CD14-positive monocyte (primary cell): ENCODE results near the gene LUC7L. TPM values are rescaled to one million over a fixed set of nuclear protein-coding genes. Genes with fewer than 3 reads are reported as not detected.
A peak's percentile ranks its signal among the peaks of the same experiment; 100 is the strongest.
"Not testable (repeated sequence)": the region's sequence is repeated elsewhere in the genome, so short reads cannot be mapped to it uniquely, and the experiment has no call there.

Source experiments
- DNase-seq, 3 donors: peaks; one replicate each; pipeline ENCODE4 v3.0.0-alpha.2; 2011 to 2022
- H2AFZ ChIP-seq: 2 replicates; pipeline ENCODE4 v1.6.0; 2012; ENCODE audit warnings: mild to moderate bottlenecking, low read depth, low read length, inconsistent platforms; ENCODE audit not compliant: insufficient read depth, poor library complexity, severe bottlenecking
- H3K27ac ChIP-seq, 2 donors: 1 replicate in 1 of 2; 2 replicates in 1 of 2; pipeline ENCODE4 v1.5.1; 2012 to 2013; ENCODE audit warnings: low read length in 2 of 2, control low read depth in 1 of 2, inconsistent platforms in 1 of 2, low read depth in 1 of 2, mild to moderate bottlenecking in 1 of 2
- H3K27me3 ChIP-seq, 2 donors: one replicate each; pipeline versions ENCODE4 v1.6.0 to v1.6.1; 2011 to 2013; ENCODE audit warnings: low read length in 2 of 2; ENCODE audit not compliant: control insufficient read depth in 2 of 2, insufficient read depth in 2 of 2
- H3K36me3 ChIP-seq, 2 donors: replicated peaks in 1 of 2; 1 replicate in 1 of 2; 2 replicates in 1 of 2; pipeline versions ENCODE4 v1.5.1 to v1.6.1; 2012 to 2013; ENCODE audit warnings: low read length in 2 of 2, control low read depth in 1 of 2, inconsistent platforms in 1 of 2, mild to moderate bottlenecking in 1 of 2; ENCODE audit not compliant: insufficient read depth in 2 of 2, control insufficient read depth in 1 of 2
- H3K4me1 ChIP-seq, 2 donors: 1 replicate in 1 of 2; 2 replicates in 1 of 2; pipeline versions ENCODE4 v1.5.1 to v1.6.1; 2012 to 2013; ENCODE audit warnings: low read length in 2 of 2, control low read depth in 1 of 2, inconsistent platforms in 1 of 2, mild to moderate bottlenecking in 1 of 2, moderate library complexity in 1 of 2; ENCODE audit not compliant: insufficient read depth in 2 of 2, control insufficient read depth in 1 of 2
- H3K4me2 ChIP-seq: replicated peaks from 2 replicates; pipeline ENCODE3; 2012; ENCODE audit warnings: low read length, moderate library complexity, mild to moderate bottlenecking; ENCODE audit not compliant: poor library complexity, severe bottlenecking; ENCODE audit errors: extremely low read depth
- H3K4me3 ChIP-seq, 3 experiments: fragments of 200-600 bp in 1 of 3; sonication (generic) in 1 of 3; replicated peaks in 1 of 3; 1 replicate in 2 of 3; 2 replicates in 1 of 3; pipeline ENCODE4 v1.5.1; 2011 to 2013; ENCODE audit warnings: low read length in 3 of 3, mild to moderate bottlenecking in 3 of 3, control low read depth in 2 of 3, low read depth in 2 of 3, inconsistent platforms in 1 of 3, moderate library complexity in 1 of 3
- H3K79me2 ChIP-seq: 2 replicates; pipeline ENCODE4 v1.6.0; 2012; ENCODE audit warnings: mild to moderate bottlenecking, control low read depth, inconsistent platforms, low read length, moderate library complexity; ENCODE audit not compliant: insufficient read depth
- H3K9ac ChIP-seq: 2 replicates; pipeline ENCODE4 v1.6.0; 2017; ENCODE audit warnings: low read length, mild to moderate bottlenecking; ENCODE audit not compliant: insufficient read depth, poor library complexity, severe bottlenecking
- H3K9me3 ChIP-seq, 2 donors: replicated peaks in 1 of 2; 1 replicate in 1 of 2; 2 replicates in 1 of 2; pipeline versions ENCODE4 v1.5.1 to v1.6.1; 2012 to 2013; ENCODE audit warnings: low read length in 2 of 2, control low read depth in 1 of 2; ENCODE audit not compliant: control insufficient read depth in 1 of 2, insufficient read depth in 1 of 2
- H4K20me1 ChIP-seq: 2 replicates; pipeline ENCODE4 v1.6.0; 2012; ENCODE audit warnings: mild to moderate bottlenecking, low read length, control low read depth, moderate library complexity; ENCODE audit not compliant: insufficient read depth
- H3K27ac Mint-ChIP-seq, 7 donors: one replicate each; pipeline ENCODE4 v1.8.0; 2020; ENCODE audit warnings: mild to moderate bottlenecking in 7 of 7, mixed read lengths in 7 of 7, moderate library complexity in 6 of 7, inconsistent platforms in 2 of 7
- H3K27me3 Mint-ChIP-seq, 3 donors: one replicate each; pipeline ENCODE4 v1.8.0; 2021 to 2022; ENCODE audit warnings: low read depth in 3 of 3, mild to moderate bottlenecking in 3 of 3, mixed read lengths in 3 of 3, moderate library complexity in 3 of 3, inconsistent platforms in 1 of 3
- H3K36me3 Mint-ChIP-seq, 2 donors: one replicate each; pipeline ENCODE4 v1.8.0; 2020; ENCODE audit warnings: mixed read lengths in 2 of 2, inconsistent platforms in 1 of 2, mild to moderate bottlenecking in 1 of 2
- H3K4me1 Mint-ChIP-seq: one replicate; pipeline ENCODE4 v1.8.0; 2020; ENCODE audit warnings: mild to moderate bottlenecking, mixed read lengths
- H3K4me3 Mint-ChIP-seq, 2 donors: one replicate each; pipeline ENCODE4 v1.8.0; 2020; ENCODE audit warnings: mild to moderate bottlenecking in 2 of 2, mixed read lengths in 2 of 2, moderate library complexity in 1 of 2
- H3K9me3 Mint-ChIP-seq, 7 donors: one replicate each; pipeline ENCODE4 v1.8.0; 2020 to 2022; ENCODE audit warnings: mixed read lengths in 7 of 7, mild to moderate bottlenecking in 6 of 7, moderate library complexity in 6 of 7, inconsistent platforms in 2 of 7
- WGBS: methylation state at CpG from one replicate; pipeline ENCODE4 v1.1.5; 2013; ENCODE audit warnings: missing lambda C conversion rate; ENCODE audit not compliant: insufficient coverage; 5-methylcytosine and 5-hydroxymethylcytosine counted together
- intact Hi-C, 2 donors: fragments of 100-400 bp; cut with micrococcal nuclease; formaldehyde crosslinking; loops; one replicate each; pipeline versions ENCODE4 v1.15.0 to v1.15.1; 2023
- polyA plus RNA-seq, 3 donors: library from polyadenylated mRNA; depleted of rRNA in 1 of 3; unstranded in 2 of 3; stranded (reverse) in 1 of 3; fragments of 300-500 nt in 2 of 3; fragments of >200 nt in 1 of 3; fragmentation: Illumina TruSeq in 2 of 3; gene quantifications; 1 replicate in 2 of 3; 2 replicates in 1 of 3; pipeline ENCODE4 v1.2.3, GENCODE V29; 2012 to 2021

The LUC7L gene
- polyA plus RNA-seq, 3 donors: 4.0 to 109 (median 4.6) TPM

GRCh38 chr16:173211-173854 is 55.9 kb downstream of the LUC7L start:
- H2AFZ ChIP-seq, H3K79me2 ChIP-seq, H3K4me1 Mint-ChIP-seq, H3K4me3 ChIP-seq, H3K36me3 Mint-ChIP-seq, H4K20me1 ChIP-seq, H3K9ac ChIP-seq, H3K27ac ChIP-seq, H3K4me1 ChIP-seq, H3K9me3 ChIP-seq, H3K4me2 ChIP-seq, DNase-seq, H3K36me3 ChIP-seq, intact Hi-C loops, H3K27ac Mint-ChIP-seq: not testable (repeated sequence)
- peaks cover 0 to 22% (median 8%) of the 10 kb centered on the region in 7 donors for H3K9me3 Mint-ChIP-seq
- H3K27me3 ChIP-seq: peaks cover 38 to 69% of the 10 kb centered on the region in 2 donors
- H3K27me3 Mint-ChIP-seq: peaks cover 68 to 83% (median 76%) of the 10 kb centered on the region in 3 donors
- H3K4me3 Mint-ChIP-seq: peak overlapping the region in 1 of 2 donors; percentile 67
- WGBS: 16% methylated on average over 25 of the region's 44 CpGs

- H2AFZ ChIP-seq, H3K27ac Mint-ChIP-seq, H4K20me1 ChIP-seq, H3K4me2 ChIP-seq, H3K27ac ChIP-seq, H3K4me1 Mint-ChIP-seq, DNase-seq, H3K79me2 ChIP-seq, intact Hi-C loops, H3K36me3 Mint-ChIP-seq, H3K4me3 ChIP-seq, H3K9me3 ChIP-seq, H3K9ac ChIP-seq, H3K36me3 ChIP-seq, H3K4me1 ChIP-seq: not testable (repeated sequence)
- peaks cover 33 to 69% of the 10 kb centered on the region in 2 donors for H3K27me3 ChIP-seq
- Mint-ChIP-seq H3K4me3 (peak within 1 kb of the TSS in 1 of 2 donors; percentile 76), H3K27me3 (peaks cover 68 to 83% (median 76%) of the 10 kb centered on the region in 3 donors), H3K9me3 (peaks cover 0 to 18% (median 8%) of the 10 kb centered on the region in 7 donors)
- WGBS: no CpG with 5 or more reads among the region's 74 CpGs
Observed at GRCh38 chr16:172374-172941, 56.8 kb downstream of the LUC7L start, which contains the start of gene HBA2. Gene HBA2 (plus strand): TSS chr16:172876. CDS start chr16:172913, 37 bp downstream.
